ENCODE measurements around the gene PPIL3.

The PPIL3 gene

GRCh38 chr2:200847269-200847668 is 41.6 kb downstream of the PPIL3 start:
- no peak for TF ChIP-seq CTCF (IDR thresholded peaks at IDR 0.05; ENCODE audit: borderline replicate concordance, insufficient read depth, low read depth, low read length)
- no peak overlapping the region for H3K4me3 ChIP-seq (ENCODE audit: low read depth, low read length)

- TF ChIP-seq CTCF (IDR thresholded peaks at IDR 0.05; ENCODE audit: borderline replicate concordance, insufficient read depth, low read depth, low read length): no peak
- no peak overlapping the region for H3K4me3 ChIP-seq (ENCODE audit: low read depth, low read length)
Measured at GRCh38 chr2:200845669-200846325, 43.1 kb downstream of the PPIL3 start.

- no peak for TF ChIP-seq CTCF (IDR thresholded peaks at IDR 0.05; ENCODE audit: borderline replicate concordance, insufficient read depth, low read depth, low read length)
- no peak overlapping the region for H3K4me3 ChIP-seq (ENCODE audit: low read depth, low read length)
Measured at GRCh38 chr2:200845194-200845593, 43.7 kb downstream of the PPIL3 start.

GRCh38 chr2:200843993-200844948 is 44.6 kb downstream of the PPIL3 start:
- no peak for TF ChIP-seq CTCF (IDR thresholded peaks at IDR 0.05; ENCODE audit: borderline replicate concordance, insufficient read depth, low read depth, low read length)

GRCh38 chr2:200839513-200839912 is 49.4 kb downstream of the PPIL3 start:
- TF ChIP-seq CTCF (IDR thresholded peaks at IDR 0.05; ENCODE audit: borderline replicate concordance, insufficient read depth, low read depth, low read length): no peak
- no peak overlapping the region for H3K4me3 ChIP-seq (ENCODE audit: low read depth, low read length)

More at GRCh38 chr2:200843993-200844948, 44.6 kb downstream of the PPIL3 start:
- no peak overlapping the region for H3K4me3 ChIP-seq (ENCODE audit: low read depth, low read length)

GRCh38 chr2:200834701-200835100 is 54.2 kb downstream of the PPIL3 start:
- no peak for TF ChIP-seq CTCF (IDR thresholded peaks at IDR 0.05; ENCODE audit: borderline replicate concordance, insufficient read depth, low read depth, low read length)
- H3K4me3 ChIP-seq (ENCODE audit: low read depth, low read length): no peak overlapping the region

Data from GM12875 (cell line).